ENCODE measurements around the gene FGF22.

- TF ChIP-seq POLR2A (IDR thresholded peaks at IDR 0.05; ENCODE audit: extremely low read depth, insufficient read length) (no peak), CTCF (IDR thresholded peaks at IDR 0.05; ENCODE audit: low read depth, low read length) (no peak), MAX (IDR thresholded peaks at IDR 0.05; ENCODE audit: low read depth, low read length) (no peak), MYC (IDR thresholded peaks at IDR 0.05; ENCODE audit: low read depth, low read length) (no peak)
Measured at GRCh38 chr19:612941-613340, 26.7 kb upstream of the FGF22 start.

Measured in NB4 (cell line).